ENCODE data around the gene CCL18. TPM values are rescaled to one million over a fixed set of nuclear protein-coding genes. Genes with fewer than 3 reads are reported as not detected.
"Not testable (repeated sequence)": the region's sequence is repeated elsewhere in the genome, so short reads cannot be mapped to it uniquely, and the experiment has no call there.

CCL18 gene
- total RNA-seq, 2 experiments from 2014 or later, result not detected

- H3K27me3 Mint-ChIP-seq; ATAC-seq; DNase-seq; H3K9me3 Mint-ChIP-seq (ENCODE audit: low read depth); H3K4me3 Mint-ChIP-seq: not testable (repeated sequence)
- CTCF ChIA-PET, result interaction anchor here (1.6 to 4.6 kb wide), 2 partner anchors 10 to 20 kb away, joined by 5 to 24 read pairs; no protein-coding TSS in a partner anchor
- Mint-ChIP-seq H3K4me1 (peaks cover 85% of the 10 kb centered on the region), H3K36me3 (peaks cover 14% of the 10 kb centered on the region), H3K27ac (peak overlapping the region; percentile 68)
Observed at GRCh38 chr17:36092715-36093114, 28.6 kb downstream of the CCL18 start.

DNA sequence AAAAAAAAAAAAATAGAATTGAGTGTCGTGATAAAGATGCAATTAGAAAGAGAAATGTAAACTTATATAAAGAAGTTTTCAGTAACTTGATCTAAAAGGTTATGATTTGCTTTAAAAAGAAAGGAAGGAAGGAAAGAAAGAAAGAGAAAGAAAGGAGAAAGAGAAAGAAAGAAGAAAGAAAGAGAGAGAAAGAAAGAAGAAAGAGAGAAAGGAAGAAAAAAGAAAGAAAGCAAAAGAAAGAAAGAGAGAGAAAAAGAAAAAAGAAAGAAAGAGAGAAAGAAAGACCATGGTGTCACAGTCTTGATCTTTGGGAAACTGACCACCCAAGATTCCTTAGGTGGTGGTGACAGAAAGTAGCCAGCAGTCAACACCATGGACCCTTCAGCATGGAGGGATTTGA lies 30.2 kb downstream of the CCL18 start:
- Mint-ChIP-seq H3K4me3 (no peak overlapping the region), H3K27me3 (peaks cover 5% of the 10 kb centered on the region), H3K9me3 (ENCODE audit: low read depth) (no peaks in the 10 kb centered on the region), H3K27ac (peak overlapping the region; percentile 70), H3K4me1 (peaks cover 81% of the 10 kb centered on the region), H3K36me3 (peaks cover 12% of the 10 kb centered on the region)
- ATAC-seq (no peak), DNase-seq (no peak)
- CTCF ChIA-PET, result no interaction called here

GRCh38 chr17:36094746-36095145 lies 30.7 kb downstream of the CCL18 start:
- H3K36me3 Mint-ChIP-seq, result peaks cover 12% of the 10 kb centered on the region
- peaks cover 5% of the 10 kb centered on the region for H3K27me3 Mint-ChIP-seq
- peak overlapping the region; percentile 67 for H3K27ac Mint-ChIP-seq
- DNase-seq, result no peak
- CTCF ChIA-PET, result no interaction called here
- no peaks in the 10 kb centered on the region for H3K9me3 Mint-ChIP-seq (ENCODE audit: low read depth)
- no peak overlapping the region for H3K4me3 Mint-ChIP-seq
- ATAC-seq, result no peak
- peaks cover 81% of the 10 kb centered on the region for H3K4me1 Mint-ChIP-seq

DNA sequence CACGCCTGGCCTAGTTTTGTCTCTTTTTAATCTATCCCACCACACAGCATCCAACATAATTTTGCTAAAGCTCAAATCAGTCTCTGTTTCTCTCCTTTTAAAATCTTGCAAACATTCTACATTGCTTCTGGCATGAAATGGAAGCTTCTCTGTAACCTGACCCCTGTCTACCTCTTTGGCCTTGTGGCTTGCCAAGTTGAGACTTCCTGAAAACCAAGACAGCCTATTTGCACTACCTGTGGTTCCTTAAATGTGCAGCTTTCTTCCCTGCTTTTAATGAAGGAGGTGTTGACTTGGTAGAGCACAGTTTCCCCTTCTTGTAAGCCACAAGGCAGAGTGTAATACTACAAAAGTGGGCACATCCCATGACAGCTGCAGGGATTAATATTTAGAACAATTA lies 31.9 kb downstream of the CCL18 start:
- Mint-ChIP-seq H3K27ac (peak overlapping the region; percentile 64), H3K4me3 (no peak overlapping the region), H3K36me3 (peaks cover 12% of the 10 kb centered on the region), H3K9me3 (ENCODE audit: low read depth) (no peaks in the 10 kb centered on the region), H3K4me1 (peaks cover 76% of the 10 kb centered on the region), H3K27me3 (peaks cover 5% of the 10 kb centered on the region)
- no peak for DNase-seq
- no peak for ATAC-seq
- CTCF ChIA-PET, result interaction anchor here (1.0 to 1.1 kb wide), 2 partner anchors 10 to 23 kb away, joined by 4 to 6 read pairs; no protein-coding TSS in a partner anchor

DNA sequence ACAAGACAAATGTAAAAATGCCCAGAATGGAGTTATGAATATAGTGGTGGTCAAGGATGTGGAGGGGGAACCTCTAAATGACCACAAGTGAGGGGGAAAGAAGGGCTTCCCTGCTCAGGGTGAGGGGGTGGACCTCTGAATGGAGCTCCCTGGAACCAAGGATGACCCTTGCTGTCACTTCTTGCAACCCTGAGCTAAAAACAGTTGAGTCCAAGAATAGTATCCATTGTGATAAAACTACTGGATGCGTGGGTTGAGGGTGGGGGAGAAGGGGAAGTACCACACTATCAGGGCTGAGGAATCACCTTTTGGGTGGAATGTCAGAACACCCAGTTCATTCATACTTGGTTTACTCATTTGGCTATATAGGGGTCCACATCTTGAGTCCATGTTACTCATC lies 34.9 kb downstream of the CCL18 start:
- H3K27me3 Mint-ChIP-seq; ATAC-seq; H3K9me3 Mint-ChIP-seq (ENCODE audit: low read depth); DNase-seq; H3K4me3 Mint-ChIP-seq; CTCF ChIA-PET: not testable (repeated sequence)
- peak overlapping the region; percentile 6 for H3K27ac Mint-ChIP-seq
- peaks cover 11% of the 10 kb centered on the region for H3K36me3 Mint-ChIP-seq
- H3K4me1 Mint-ChIP-seq, result peaks cover 64% of the 10 kb centered on the region

DNA sequence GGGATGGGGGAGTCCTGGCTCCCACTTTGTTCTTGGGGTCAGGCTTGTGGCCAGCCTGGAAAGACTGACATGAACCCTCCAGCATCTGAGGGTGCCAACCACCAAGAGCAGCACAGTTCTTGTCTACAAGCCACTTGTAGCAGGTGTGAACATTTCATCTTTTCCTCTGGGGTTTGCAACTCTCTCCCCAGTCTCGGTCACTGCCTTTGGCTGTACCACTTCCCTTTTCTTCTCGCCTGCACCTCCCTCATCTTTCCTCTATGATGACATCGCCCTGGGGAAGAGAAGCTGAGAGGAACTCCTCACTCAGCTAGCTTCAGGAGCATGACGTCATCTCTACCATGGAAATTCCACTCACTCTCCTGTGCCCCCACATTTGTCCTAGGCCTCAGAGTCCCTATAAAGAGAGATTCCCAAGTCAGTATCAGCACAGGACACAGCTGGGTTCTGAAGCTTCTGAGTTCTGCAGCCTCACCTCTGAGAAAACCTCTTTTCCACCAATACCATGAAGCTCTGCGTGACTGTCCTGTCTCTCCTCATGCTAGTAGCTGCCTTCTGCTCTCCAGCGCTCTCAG lies 39.4 kb downstream of the CCL18 start, which contains the start of gene CCL4:
Gene CCL4, plus strand, starts transcription at position 427 of the 575 bp plus-strand sequence. Its CDS starts 79 bp downstream, at position 506.
- DNase-seq, result peak; percentile 79
- ATAC-seq, result peak; percentile 70
- Mint-ChIP-seq H3K4me1 (peaks cover 73% of the 10 kb centered on the region), H3K4me3 (peak within 1 kb of the TSS; percentile 80), H3K36me3 (peaks cover 10% of the 10 kb centered on the region), H3K27ac (peak within 1 kb of the TSS; percentile 91)
- CTCF ChIA-PET, result interaction anchor here (0.9 to 1.5 kb wide), 3 partner anchors 31 to 134 kb away, joined by 3 to 5 read pairs (median 3); no protein-coding TSS in a partner anchor
- H3K27me3 Mint-ChIP-seq; H3K9me3 Mint-ChIP-seq (ENCODE audit: low read depth): not testable (repeated sequence)

DNA sequence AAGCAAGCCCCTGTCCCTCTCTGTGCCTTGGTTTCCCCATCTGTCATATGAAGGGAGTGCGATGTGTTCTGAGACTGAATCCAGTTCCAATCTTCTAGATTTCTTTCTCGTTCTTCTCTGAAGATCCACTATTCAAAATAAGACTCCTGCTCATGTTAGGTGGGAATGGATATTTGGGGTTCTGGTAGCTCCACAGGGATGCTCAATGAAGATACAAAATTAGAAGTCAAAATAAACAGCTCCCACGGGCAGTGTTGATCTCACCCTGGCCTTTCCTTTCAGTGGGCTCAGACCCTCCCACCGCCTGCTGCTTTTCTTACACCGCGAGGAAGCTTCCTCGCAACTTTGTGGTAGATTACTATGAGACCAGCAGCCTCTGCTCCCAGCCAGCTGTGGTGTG lies 40.2 kb downstream of the CCL18 start:
- H3K9me3 Mint-ChIP-seq (ENCODE audit: low read depth); DNase-seq; H3K27me3 Mint-ChIP-seq; H3K36me3 Mint-ChIP-seq: not testable (repeated sequence)
- CTCF ChIA-PET, result interaction anchor here (0.8 to 1.6 kb wide), 2 partner anchors 32 to 45 kb away, joined by 3 to 7 read pairs; no protein-coding TSS in a partner anchor
- Mint-ChIP-seq H3K27ac (peak overlapping the region; percentile 91), H3K4me3 (peak overlapping the region; percentile 80), H3K4me1 (peaks cover 68% of the 10 kb centered on the region)
- peak; percentile 17 for ATAC-seq

- peak overlapping the region; percentile 80 for H3K4me3 Mint-ChIP-seq
- H3K27me3 Mint-ChIP-seq, result no peaks in the 10 kb centered on the region
- H3K9me3 Mint-ChIP-seq (ENCODE audit: low read depth), result no peaks in the 10 kb centered on the region
- peaks cover 8% of the 10 kb centered on the region for H3K36me3 Mint-ChIP-seq
- peaks cover 63% of the 10 kb centered on the region for H3K4me1 Mint-ChIP-seq
- peak overlapping the region; percentile 91 for H3K27ac Mint-ChIP-seq
- ATAC-seq, result peak; percentile 3
- CTCF ChIA-PET, result interaction anchor here (0.8 to 1.6 kb wide), 2 partner anchors 32 to 45 kb away, joined by 3 to 7 read pairs; no protein-coding TSS in a partner anchor
- no peak for DNase-seq
Observed at GRCh38 chr17:36104701-36105181, 40.7 kb downstream of the CCL18 start.

- no peaks in the 10 kb centered on the region for H3K27me3 Mint-ChIP-seq
- no peaks in the 10 kb centered on the region for H3K9me3 Mint-ChIP-seq (ENCODE audit: low read depth)
- ATAC-seq (no peak), DNase-seq (no peak)
- H3K36me3 Mint-ChIP-seq, result peaks cover 9% of the 10 kb centered on the region
- CTCF ChIA-PET, result interaction anchor here (1.6 to 1.9 kb wide), 2 partner anchors 33 kb away, joined by 5 to 7 read pairs; no protein-coding TSS in a partner anchor
- peaks cover 58% of the 10 kb centered on the region for H3K4me1 Mint-ChIP-seq
- H3K4me3 Mint-ChIP-seq, result peak overlapping the region; percentile 80
- peak overlapping the region; percentile 91 for H3K27ac Mint-ChIP-seq
Observed at GRCh38 chr17:36105781-36106492, 41.9 kb downstream of the CCL18 start.

- ATAC-seq (no peak), DNase-seq (no peak)
- Mint-ChIP-seq H3K4me1 (peaks cover 58% of the 10 kb centered on the region), H3K4me3 (no peak overlapping the region), H3K27me3 (no peaks in the 10 kb centered on the region), H3K9me3 (ENCODE audit: low read depth) (no peaks in the 10 kb centered on the region), H3K36me3 (peaks cover 11% of the 10 kb centered on the region), H3K27ac (peak overlapping the region; percentile 91)
- CTCF ChIA-PET, result interaction anchor here (1.6 to 1.9 kb wide), 2 partner anchors 33 to 130 kb away, joined by 5 read pairs; no protein-coding TSS in a partner anchor
Observed at GRCh38 chr17:36106493-36106835, 42.4 kb downstream of the CCL18 start.

GRCh38 chr17:36107660-36108059 lies 43.6 kb downstream of the CCL18 start:
- Mint-ChIP-seq H3K36me3 (peaks cover 19% of the 10 kb centered on the region), H3K27ac (peak overlapping the region; percentile 61), H3K4me3 (no peak overlapping the region), H3K4me1 (peaks cover 56% of the 10 kb centered on the region), H3K9me3 (ENCODE audit: low read depth) (peaks cover 8% of the 10 kb centered on the region), H3K27me3 (no peaks in the 10 kb centered on the region)
- DNase-seq, result peak; percentile 64
- CTCF ChIA-PET, result interaction anchor here (1.6 to 1.9 kb wide), 2 partner anchors 35 to 131 kb away, joined by 5 read pairs; no protein-coding TSS in a partner anchor
- ATAC-seq, result peak; percentile 11

GRCh38 chr17:36108265-36108664 lies 44.2 kb downstream of the CCL18 start:
- Mint-ChIP-seq H3K36me3 (peaks cover 21% of the 10 kb centered on the region), H3K9me3 (ENCODE audit: low read depth) (peaks cover 11% of the 10 kb centered on the region), H3K4me1 (peaks cover 49% of the 10 kb centered on the region), H3K27ac (peak overlapping the region; percentile 61)
- DNase-seq, CTCF ChIA-PET, ATAC-seq, H3K4me3 Mint-ChIP-seq, H3K27me3 Mint-ChIP-seq: not testable (repeated sequence)

DNA sequence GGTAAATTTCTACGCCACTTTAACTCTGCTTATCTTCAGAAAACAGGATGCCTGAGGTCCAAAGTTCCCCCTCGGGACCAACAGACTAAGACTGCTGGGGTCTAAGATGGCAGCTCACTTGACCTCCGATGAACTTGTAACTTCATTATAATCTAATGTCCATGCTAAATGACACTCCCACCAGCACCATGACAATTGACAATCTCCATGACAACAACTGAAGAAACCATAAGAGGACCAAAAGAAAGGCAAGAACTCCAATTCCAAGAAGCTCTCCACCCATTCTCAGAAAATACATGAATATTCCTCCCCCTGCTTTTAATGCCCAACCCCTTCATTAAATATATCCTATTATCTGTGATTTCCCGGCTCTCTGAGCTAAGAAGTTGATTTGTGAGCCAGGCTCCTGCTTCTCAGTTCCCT lies 47.0 kb downstream of the CCL18 start:
- DNase-seq (no peak), ATAC-seq (no peak)
- CTCF ChIA-PET, result interaction anchor here (1.7 to 1.8 kb wide), 3 partner anchors 38 to 142 kb away, joined by 4 to 7 read pairs (median 6); no protein-coding TSS in a partner anchor
- Mint-ChIP-seq H3K27ac (no peak overlapping the region), H3K9me3 (ENCODE audit: low read depth) (peaks cover 15% of the 10 kb centered on the region), H3K36me3 (peaks cover 21% of the 10 kb centered on the region), H3K4me1 (peaks cover 24% of the 10 kb centered on the region), H3K27me3 (no peaks in the 10 kb centered on the region), H3K4me3 (no peak overlapping the region)

All from activated CD8-positive, alpha-beta memory T cell treated with anti-CD3 and anti-CD28 coated beads, Interleukin-2, amount 10 ng/mL, durations not matched to agents 7 days and 5 days (primary cell).